GM19468 (cell line): Measurements from ENCODE around the gene KHDC1L.
"Not testable (repeated sequence)": the region's sequence is repeated elsewhere in the genome, so short reads cannot be mapped to it uniquely, and the experiment has no call there.

Experiments used
- ATAC-seq: cut with Tn5 transposase; IDR thresholded peaks from one replicate; pipeline ENCODE4 v1.9.1; 2021; ENCODE audit warnings: mild to moderate bottlenecking, moderate library complexity, moderate number of reproducible peaks; ENCODE audit not compliant: unreplicated experiment; ENCODE audit errors: extremely low read depth

Gene KHDC1L

DNA sequence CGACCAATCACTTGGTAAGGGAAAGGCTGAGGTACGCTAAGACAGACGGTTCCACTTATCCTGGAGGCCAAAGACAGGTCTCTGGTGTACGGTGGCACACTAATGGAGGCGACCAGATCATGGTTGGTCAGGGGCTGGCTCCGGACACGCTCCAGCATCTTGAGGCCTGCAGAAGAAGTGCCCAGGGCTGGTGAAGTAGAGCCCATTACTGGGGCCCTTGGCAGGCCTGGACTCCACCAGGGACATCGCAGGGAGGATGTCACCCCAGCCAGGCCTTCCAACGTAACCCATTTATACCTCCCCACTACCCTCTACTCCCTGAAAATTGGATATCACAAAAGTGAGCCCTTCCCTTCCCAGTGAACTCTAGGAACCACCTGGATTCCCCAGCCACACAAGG is 16.2 kb downstream of the KHDC1L start:
- ATAC-seq = no peak

DNA sequence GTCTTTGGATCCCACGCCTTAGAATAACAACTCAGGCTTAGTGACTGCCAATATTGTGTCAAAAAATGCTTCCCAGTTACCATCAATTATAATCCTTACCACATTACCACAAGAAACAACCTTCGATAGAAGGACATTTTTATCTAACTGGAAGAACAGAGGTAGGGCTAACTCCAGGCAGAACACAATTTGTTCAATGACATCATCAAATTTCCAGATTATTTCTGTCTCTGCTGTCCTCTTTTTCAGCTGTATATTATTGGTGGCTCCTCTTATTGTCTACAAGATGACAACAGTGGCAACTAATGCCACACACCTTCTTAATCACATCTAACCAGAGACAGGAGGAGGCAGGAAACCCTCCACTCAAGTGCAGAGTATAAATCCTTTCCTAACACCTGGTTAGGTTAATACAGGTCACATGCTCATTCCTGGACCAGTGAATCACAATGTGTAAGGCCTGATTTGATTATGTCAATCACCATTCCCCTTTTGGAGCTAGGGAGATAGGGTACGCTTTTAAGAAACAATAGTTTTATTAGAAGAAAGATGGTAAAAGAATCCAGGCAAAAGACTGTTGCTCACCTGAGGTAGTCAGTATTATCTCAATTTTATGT is 18.0 kb downstream of the KHDC1L start:
- no peak for ATAC-seq

DNA sequence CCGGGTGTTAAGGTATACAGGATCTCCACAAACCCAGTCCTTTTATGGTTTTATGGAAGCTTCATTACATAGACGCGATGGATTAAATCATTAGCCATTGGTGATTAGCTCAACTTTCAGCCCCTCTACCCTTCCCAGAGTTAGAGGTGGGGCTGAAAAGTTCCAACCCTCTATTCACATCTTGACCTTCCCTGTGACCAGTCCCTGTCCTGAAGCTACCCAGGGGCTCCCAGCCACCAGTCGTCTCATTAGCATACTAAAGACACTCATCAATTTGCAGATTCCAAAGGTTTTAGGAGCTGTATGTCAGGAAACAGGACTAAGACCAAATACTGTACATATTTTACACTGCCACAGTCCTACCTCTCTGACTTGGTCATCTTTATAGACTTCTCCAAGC is 21.0 kb downstream of the KHDC1L start:
- no peak for ATAC-seq

GRCh38 chr6:73203098-73203497 is 22.2 kb downstream of the KHDC1L start:
- ATAC-seq = no peak

DNA sequence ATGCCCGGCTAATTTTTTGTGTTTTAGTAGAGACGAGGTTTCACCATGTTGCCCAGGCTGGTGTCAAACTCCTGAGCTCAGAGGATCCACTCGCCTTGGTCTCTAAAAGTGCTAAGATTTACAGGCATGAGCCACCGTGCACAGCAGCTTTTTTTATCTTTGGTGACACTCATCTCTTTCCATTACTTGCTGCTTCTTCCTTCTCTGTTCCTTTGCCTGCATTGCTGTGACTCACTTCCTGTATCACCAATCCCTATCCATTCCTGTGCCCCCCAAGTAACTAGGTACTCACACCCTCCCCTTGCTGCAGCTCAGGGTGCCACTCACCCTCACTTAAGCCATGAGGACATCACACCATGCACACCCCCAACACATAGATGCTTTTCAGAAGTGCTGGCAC is 24.6 kb downstream of the KHDC1L start:
- ATAC-seq = no peak

DNA sequence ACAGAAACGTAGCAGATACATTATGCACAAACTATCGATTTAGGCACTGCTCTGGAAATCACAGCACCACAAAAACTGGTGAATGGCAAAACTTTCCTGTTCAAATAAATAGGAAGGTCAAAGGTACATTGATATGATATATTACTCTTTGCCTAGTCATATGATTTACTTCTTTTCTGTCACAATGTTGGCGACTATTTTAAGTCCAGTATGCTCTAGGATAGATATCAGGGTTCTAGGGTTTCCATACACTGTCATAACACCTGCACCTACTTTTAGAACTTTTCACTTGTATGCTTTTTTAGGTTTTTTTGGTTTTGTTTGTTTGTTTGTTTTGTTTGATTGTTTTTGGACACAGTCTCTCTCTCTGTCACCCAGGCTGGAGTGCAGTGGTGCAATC is 25.0 kb downstream of the KHDC1L start:
- no peak for ATAC-seq

DNA sequence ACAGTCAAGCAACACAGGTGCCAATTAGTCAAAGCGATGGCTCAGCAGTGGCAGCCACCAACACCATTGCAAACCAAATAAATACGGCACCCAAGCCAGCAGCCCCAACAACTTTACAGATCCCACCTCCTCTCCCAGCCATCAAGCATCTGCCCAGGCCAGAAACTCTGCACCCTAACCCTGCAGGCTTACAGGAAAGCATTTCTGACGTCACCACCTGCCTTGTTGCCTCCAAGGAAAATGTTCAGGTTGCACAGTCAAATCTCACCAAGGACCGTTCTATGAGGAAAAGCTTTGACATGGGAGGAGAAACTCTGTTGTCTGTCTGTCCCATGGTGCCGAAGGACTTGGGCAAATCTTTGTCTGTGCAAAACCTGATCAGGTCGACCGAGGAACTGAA is 30.6 kb downstream of the KHDC1L start:
- ATAC-seq = no peak

DNA sequence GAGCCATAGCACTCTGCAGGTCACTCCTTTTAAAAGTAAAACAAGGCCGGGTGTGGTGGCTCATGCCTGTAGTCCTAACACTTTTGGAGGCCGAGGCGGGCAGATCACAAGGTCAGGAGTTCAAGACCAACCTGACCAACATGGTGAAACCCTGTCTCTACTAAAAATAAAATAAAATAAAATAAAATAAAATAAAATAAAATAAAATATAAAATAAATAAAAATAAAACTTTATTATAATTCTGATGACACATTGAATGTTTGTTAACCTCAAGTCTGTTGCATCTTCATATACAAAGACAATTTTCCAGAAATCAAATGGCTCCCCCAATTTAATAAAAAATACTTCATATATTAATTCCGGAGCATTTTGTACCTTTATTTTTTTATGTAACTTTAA is 32.0 kb downstream of the KHDC1L start:
- not testable (repeated sequence) for ATAC-seq

DNA sequence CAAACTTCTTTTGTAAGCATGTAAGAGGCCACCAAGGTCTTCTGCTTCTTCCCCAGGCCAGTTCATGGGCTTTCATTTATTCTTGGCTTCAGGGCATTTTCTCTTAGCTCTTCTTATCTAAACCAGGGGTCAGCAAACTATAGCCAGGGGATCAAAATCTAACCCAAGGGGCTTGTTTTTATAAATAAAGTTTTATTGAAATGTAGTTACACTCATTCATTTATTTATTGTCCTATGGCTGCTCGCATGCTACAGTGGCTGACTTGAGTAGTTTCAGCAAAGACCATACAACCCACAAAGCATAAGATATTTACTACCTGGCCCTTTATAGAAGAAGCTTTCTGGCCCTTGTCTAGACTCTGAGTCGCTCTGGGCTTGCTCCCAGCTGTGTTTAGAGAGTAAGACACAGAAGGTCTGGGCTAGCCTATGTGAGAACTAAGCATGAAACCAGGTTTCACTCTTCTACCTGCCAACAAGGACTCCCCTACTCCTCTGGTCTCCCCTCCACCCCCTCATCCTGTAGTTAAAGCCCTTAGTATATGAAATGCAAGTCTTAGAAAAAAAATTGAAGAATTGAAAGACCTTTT is 43.2 kb downstream of the KHDC1L start:
- no peak for ATAC-seq

GRCh38 chr6:73180763-73181619 is 44.3 kb downstream of the KHDC1L start:
- peak; percentile 51 for ATAC-seq

DNA sequence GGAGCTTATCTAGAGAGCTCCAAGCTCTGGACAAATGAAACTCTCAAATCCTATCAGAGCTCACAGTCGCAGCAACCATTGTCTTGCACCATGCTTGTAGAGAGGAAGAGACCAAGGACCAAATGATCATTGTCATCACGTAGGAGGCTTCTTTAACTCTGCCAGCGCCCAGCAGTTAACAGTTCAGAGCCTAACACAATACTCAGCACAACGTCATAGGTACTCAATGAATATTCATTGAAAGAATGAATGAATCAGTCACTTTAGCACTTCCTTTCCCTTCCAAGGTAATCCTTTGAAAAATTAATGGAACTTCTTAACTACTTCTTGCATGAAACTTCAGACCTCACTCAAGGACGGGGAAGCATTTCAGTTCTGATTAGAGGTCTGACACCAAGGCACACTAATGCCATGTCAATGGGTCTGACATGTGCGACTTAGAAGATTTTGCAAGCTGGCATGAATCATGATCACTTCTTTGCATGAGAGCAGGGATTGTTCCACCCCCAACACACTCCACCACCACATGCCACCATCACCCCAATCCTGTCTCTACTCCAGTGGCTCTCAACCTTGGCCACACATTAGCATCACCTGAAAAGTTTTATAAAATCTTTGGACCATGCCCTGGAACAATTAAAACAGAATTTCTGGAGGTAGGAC is 45.1 kb downstream of the KHDC1L start:
- ATAC-seq = no peak

DNA sequence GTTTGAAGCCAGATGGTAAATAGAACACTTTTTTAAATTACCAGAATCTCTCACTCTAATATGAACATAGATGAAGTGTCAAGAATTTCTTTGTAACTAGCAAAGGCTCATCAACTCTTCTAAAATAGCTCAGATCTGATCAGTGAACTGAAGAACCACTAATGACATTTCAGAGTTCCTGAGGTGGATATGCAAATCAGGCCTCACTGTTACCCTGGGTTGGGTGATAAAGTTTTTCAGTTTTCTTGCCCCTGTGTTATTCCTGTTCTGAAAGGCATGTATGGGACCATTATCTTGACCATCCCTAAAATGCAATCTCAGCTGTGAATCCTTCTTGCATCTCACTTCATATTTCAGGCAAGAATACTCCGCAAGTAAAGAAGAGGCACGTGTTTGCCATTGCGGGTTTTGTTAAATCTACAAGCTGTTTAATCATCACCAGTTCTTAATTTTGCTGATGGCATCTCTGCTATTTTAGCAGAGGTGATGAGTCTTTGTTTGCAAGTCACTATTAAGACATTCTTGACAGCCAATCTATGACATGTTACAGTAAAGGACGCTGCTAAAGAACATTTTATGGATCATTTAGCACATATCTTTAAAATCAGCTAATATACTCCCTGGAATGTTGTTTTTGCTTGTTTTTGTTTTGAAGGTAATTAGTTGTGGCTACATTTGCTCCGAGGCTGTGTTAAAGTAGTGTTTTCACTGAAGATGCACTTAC is 47.9 kb downstream of the KHDC1L start:
- ATAC-seq = peak; percentile 62

DNA sequence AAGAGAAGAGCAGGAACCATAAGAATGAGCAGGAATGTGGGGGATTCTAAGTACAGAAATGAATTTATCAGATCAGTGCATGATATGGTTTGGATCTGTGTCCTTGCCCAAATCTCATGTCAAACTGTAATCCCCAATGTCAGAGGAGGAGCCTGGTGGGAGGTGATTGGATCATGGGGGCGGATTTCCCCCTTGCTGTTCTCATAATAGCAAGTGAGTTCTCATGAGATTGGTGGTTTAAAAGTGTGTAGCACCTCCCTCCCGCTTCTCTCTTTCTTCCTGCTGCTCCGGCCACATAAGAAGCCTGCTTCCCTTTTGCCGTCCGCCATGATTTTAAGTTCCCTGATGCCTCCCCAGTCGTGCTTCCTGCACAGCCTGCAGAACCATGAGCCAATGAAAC is 49.2 kb downstream of the KHDC1L start:
- ATAC-seq = no peak

DNA sequence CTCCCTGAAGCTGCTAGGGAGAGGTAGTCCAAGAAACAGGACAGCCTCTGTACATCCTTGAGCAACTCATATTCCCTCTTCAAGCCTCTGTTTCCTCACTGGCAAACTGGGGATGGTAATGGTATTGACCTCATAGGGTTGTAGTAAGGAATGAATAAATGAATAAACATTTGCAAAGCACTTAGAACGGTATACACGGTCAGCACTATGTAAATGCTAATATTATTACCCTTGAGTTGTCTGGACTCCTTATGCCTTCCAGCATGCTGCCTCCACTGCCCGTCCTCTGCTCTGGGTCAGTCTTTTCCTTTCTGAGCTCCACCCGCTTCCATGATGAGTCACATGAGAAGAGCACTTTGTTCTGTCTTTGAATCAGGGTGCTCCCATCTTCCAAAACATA is 50.6 kb downstream of the KHDC1L start:
- ATAC-seq = no peak
